K562 (cell line): ENCODE data around the gene MRPL16. TPM values are rescaled to one million over a fixed set of nuclear protein-coding genes. Genes with fewer than 3 reads are reported as not detected.
A peak's percentile ranks its signal among the peaks of the same experiment; 100 is the strongest.

Experiments used
- ARID1B ChIP-seq: fragments of 450-650 bp; IDR thresholded peaks from 2 replicates; pipeline ENCODE4 v1.6.1; 2016; ENCODE audit warnings: antibody characterized with exemption, mild to moderate bottlenecking, inconsistent platforms
- BHLHE40 ChIP-seq: IDR thresholded peaks from 2 replicates; pipeline ENCODE4 v1.6.1; 2011; ENCODE audit warnings: low read length, improper control_type of control experiment
- CSDE1 ChIP-seq, 2 experiments: fragments of 450-650 bp; IDR thresholded peaks; 2 replicates each; pipeline ENCODE4 v1.6.1; 2016; ENCODE audit warnings: mild to moderate bottlenecking in 1 of 2
- CTCF ChIP-seq, 3 experiments: IDR thresholded peaks in 2 of 3; conservative IDR thresholded peaks in 1 of 3; 2 replicates each; pipeline ENCODE4 v1.5.1; 2011 to 2012; ENCODE audit warnings: low read length in 3 of 3, mild to moderate bottlenecking in 3 of 3, control low read depth in 2 of 3, improper control_type of control experiment in 1 of 3, inconsistent platforms in 1 of 3, low read depth in 1 of 3, mixed read lengths in 1 of 3, moderate library complexity in 1 of 3; ENCODE audit not compliant: insufficient read depth in 2 of 3
- DACH1 ChIP-seq: fragments of 450-650 bp; IDR thresholded peaks from 2 replicates; pipeline ENCODE4 v1.6.1; 2018; ENCODE audit not compliant: partially characterized antibody
- E2F3 ChIP-seq: fragments of 250-450 bp; sonication (Bioruptor Pico); IDR thresholded peaks from 2 replicates; pipeline ENCODE4 v1.4.0; 2020; ENCODE audit warnings: mild to moderate bottlenecking
- GATAD2A ChIP-seq: fragments of 450-650 bp; IDR thresholded peaks from 2 replicates; pipeline ENCODE4 v1.6.1; 2017
- IFI16 ChIP-seq: fragments of 250-450 bp; sonication (Bioruptor Pico); IDR thresholded peaks from 2 replicates; pipeline ENCODE4 v2.1.2; 2022; ENCODE audit warnings: mild to moderate bottlenecking, inconsistent platforms
- MXI1 ChIP-seq: IDR thresholded peaks from 2 replicates; pipeline ENCODE4 v1.6.1; 2011; ENCODE audit warnings: low read depth, mild to moderate bottlenecking, improper control_type of control experiment, low read length
- NCOA4 ChIP-seq: fragments of 450-650 bp; IDR thresholded peaks from 2 replicates; pipeline ENCODE4 v1.6.1; 2018; ENCODE audit warnings: mild to moderate bottlenecking; ENCODE audit not compliant: partially characterized antibody
- NCOA6 ChIP-seq: fragments of 450-650 bp; IDR thresholded peaks from 2 replicates; pipeline ENCODE4 v1.6.1; 2017; ENCODE audit warnings: mild to moderate bottlenecking
- POLR2A ChIP-seq: fragments of 450-650 bp; conservative IDR thresholded peaks from 2 replicates; pipeline ENCODE4 v1.6.1; 2016
- POLR3A ChIP-seq: IDR thresholded peaks from 2 replicates; pipeline ENCODE4 v1.6.1; 2011; ENCODE audit warnings: borderline replicate concordance, mild to moderate bottlenecking, moderate library complexity; ENCODE audit not compliant: insufficient read length, insufficient read depth; ENCODE audit errors: extremely low read depth
- SAP30 ChIP-seq: fragments of 200-600 bp; sonication (generic); IDR thresholded peaks from 2 replicates; pipeline ENCODE4 v1.6.1; 2012; ENCODE audit warnings: borderline replicate concordance, low read depth, mild to moderate bottlenecking, moderate library complexity, low read length, control low read depth, inconsistent platforms; ENCODE audit not compliant: insufficient read depth, poor library complexity, severe bottlenecking
- SLC30A9 ChIP-seq: fragments of 250-450 bp; sonication (Bioruptor Pico); IDR thresholded peaks from 2 replicates; pipeline ENCODE4 v1.8.0; 2022; ENCODE audit warnings: mild to moderate bottlenecking, moderate library complexity
- SRSF7 ChIP-seq: fragments of 200-400 bp; formaldehyde crosslinking; optimal IDR thresholded peaks from 2 replicates; pipeline ENCODE3; 2017; ENCODE audit warnings: mild to moderate bottlenecking, low read depth, low read length
- STAG1 ChIP-seq: sonication (generic); formaldehyde crosslinking; IDR thresholded peaks from 2 replicates; pipeline ENCODE4 v1.5.0; 2020; ENCODE audit warnings: missing genetic modification reagents, borderline replicate concordance
- YY1 ChIP-seq, 3 experiments: IDR thresholded peaks; 2 replicates each; pipeline ENCODE4 v1.6.1; 2011; ENCODE audit warnings: low read length in 2 of 3, mild to moderate bottlenecking in 2 of 3, moderate library complexity in 2 of 3, borderline replicate concordance in 1 of 3, control low read depth in 1 of 3, low read depth in 1 of 3; ENCODE audit not compliant: insufficient read depth in 3 of 3, insufficient replicate concordance in 2 of 3, control insufficient read depth in 1 of 3, insufficient read length in 1 of 3; ENCODE audit errors: extremely low read depth in 1 of 3
- ZBED1 ChIP-seq: IDR thresholded peaks from 2 replicates; pipeline ENCODE4 v1.6.1; 2014
- ZBTB43 ChIP-seq: sonication (generic); formaldehyde crosslinking; IDR thresholded peaks from 2 replicates; pipeline ENCODE4 v1.8.0; 2023; ENCODE audit warnings: mild to moderate bottlenecking, missing genetic modification reagents
- ZNF165 ChIP-seq: fragments of 250-450 bp; sonication (Bioruptor Pico); IDR thresholded peaks from 2 replicates; pipeline ENCODE4 v1.4.0; 2020; ENCODE audit warnings: borderline replicate concordance
- ZNF695 ChIP-seq: fragments of 450-650 bp; formaldehyde crosslinking; IDR thresholded peaks from 2 replicates; pipeline ENCODE4 v1.4.0; 2020; ENCODE audit warnings: mild to moderate bottlenecking, moderate library complexity
- polyA plus RNA-seq, 8 experiments: library from polyadenylated mRNA; depleted of rRNA in 4 of 8; stranded (reverse) in 5 of 8; unstranded in 3 of 8; fragments of >200 nt; fragmentation: Nextera tagmentation in 2 of 8; fragmentation: Illumina TruSeq in 1 of 8; extraction: Ambion mirVana in 2 of 8; extraction: Trizol in 1 of 8; gene quantifications; 2 replicates each; pipeline versions ENCODE4 v1.2.1 to v1.2.3, GENCODE V29; 2011 to 2014; ENCODE audit warnings: inconsistent platforms in 1 of 8, missing spikeins in 1 of 8
- total RNA-seq, 7 experiments: library from RNA; depleted of rRNA in 6 of 7; stranded (reverse); fragments of >200 nt in 6 of 7; fragmentation: Illumina TruSeq in 2 of 7; extraction: Trizol in 2 of 7; gene quantifications; 2 replicates each; pipeline versions ENCODE4 v1.2.1 to v1.2.3, GENCODE V29; 2011 to 2021; ENCODE audit warnings: low replicate concordance in 1 of 7
- TF ChIP-seq, protein P1 (sequence below): fragments of 450-650 bp; formaldehyde crosslinking; IDR thresholded peaks from 2 replicates; pipeline ENCODE4 v1.4.0; 2020; ENCODE audit warnings: mild to moderate bottlenecking, mixed read lengths
- TF ChIP-seq, protein P2 (sequence below): fragments of 450-650 bp; formaldehyde crosslinking; IDR thresholded peaks from 2 replicates; pipeline ENCODE4 v1.4.0; 2020; ENCODE audit warnings: mild to moderate bottlenecking, moderate library complexity

MRPL16 gene
- total and polyA plus RNA-seq, 9 of the 15 experiments (the other 6 are each of a cell fraction or from before 2014, with no cell fraction given), result 63.3 to 209 (median 157) TPM

GRCh38 chr11:59766542-59767224, 43.9 kb downstream of the MRPL16 start (continued):
- TF ChIP-seq CTCF (IDR thresholded peaks at IDR 0.05 in 2 of 3, conservative IDR thresholded peaks at IDR 0.05 in 1 of 3; ENCODE audit: insufficient read depth in 2 of 3, low read depth in 1 of 3, low read length in 3 of 3) (no peak), CSDE1 (IDR thresholded peaks at IDR 0.05) (no peak), ZNF165 (CRISPR knock-in tag) (no peak), ZBTB43 (no peak), E2F3 (CRISPR knock-in tag) (no peak), ZNF695 (CRISPR knock-in tag) (no peak), MXI1 (no peak), SRSF7 (no peak), SLC30A9 (CRISPR knock-in tag) (no peak), GATAD2A (no peak), BHLHE40 (peak; percentile 54; the same call in 1 of the 2 replicates), YY1 (IDR thresholded peaks at IDR 0.05; ENCODE audit: borderline replicate concordance in 1 of 3, control insufficient read depth in 1 of 3, extremely low read depth in 1 of 3, insufficient read depth in 3 of 3, insufficient read length in 1 of 3, insufficient replicate concordance in 2 of 3, low read depth in 1 of 3, low read length in 2 of 3) (no peak), DACH1 (no peak), ARID1B (peak; percentile 56), SAP30 (no peak), POLR3A (no peak), NCOA6 (no peak), NCOA4 (no peak), ZBED1 (no peak), STAG1 (CRISPR knock-in tag) (no peak), POLR2A (no peak), IFI16 (CRISPR knock-in tag) (no peak)
- TF ChIP-seq, protein P1, sequence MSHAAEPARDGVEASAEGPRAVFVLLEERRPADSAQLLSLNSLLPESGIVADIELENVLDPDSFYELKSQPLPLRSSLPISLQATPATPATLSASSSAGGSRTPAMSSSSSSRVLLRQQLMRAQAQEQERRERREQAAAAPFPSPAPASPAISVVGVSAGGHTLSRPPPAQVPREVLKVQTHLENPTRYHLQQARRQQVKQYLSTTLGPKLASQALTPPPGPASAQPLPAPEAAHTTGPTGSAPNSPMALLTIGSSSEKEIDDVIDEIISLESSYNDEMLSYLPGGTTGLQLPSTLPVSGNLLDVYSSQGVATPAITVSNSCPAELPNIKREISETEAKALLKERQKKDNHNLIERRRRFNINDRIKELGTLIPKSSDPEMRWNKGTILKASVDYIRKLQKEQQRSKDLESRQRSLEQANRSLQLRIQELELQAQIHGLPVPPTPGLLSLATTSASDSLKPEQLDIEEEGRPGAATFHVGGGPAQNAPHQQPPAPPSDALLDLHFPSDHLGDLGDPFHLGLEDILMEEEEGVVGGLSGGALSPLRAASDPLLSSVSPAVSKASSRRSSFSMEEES (CRISPR knock-in tag), result no peak
- TF ChIP-seq, protein P2, sequence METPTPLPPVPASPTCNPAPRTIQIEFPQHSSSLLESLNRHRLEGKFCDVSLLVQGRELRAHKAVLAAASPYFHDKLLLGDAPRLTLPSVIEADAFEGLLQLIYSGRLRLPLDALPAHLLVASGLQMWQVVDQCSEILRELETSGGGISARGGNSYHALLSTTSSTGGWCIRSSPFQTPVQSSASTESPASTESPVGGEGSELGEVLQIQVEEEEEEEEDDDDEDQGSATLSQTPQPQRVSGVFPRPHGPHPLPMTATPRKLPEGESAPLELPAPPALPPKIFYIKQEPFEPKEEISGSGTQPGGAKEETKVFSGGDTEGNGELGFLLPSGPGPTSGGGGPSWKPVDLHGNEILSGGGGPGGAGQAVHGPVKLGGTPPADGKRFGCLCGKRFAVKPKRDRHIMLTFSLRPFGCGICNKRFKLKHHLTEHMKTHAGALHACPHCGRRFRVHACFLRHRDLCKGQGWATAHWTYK, result no peak
